ENCODE results near the gene HPGDS. TPM values are rescaled to one million over a fixed set of nuclear protein-coding genes. Genes with fewer than 3 reads are reported as not detected.

The HPGDS gene
- polyA plus RNA-seq, 1 of the 3 experiments (the other 2 are of a cell fraction) = not detected

- Histone ChIP-seq H3K4me1 (ENCODE audit: control insufficient read depth in 1 of 2, insufficient read depth in 2 of 2, low read depth in 1 of 2, low read length in 1 of 2) (no peaks in the 10 kb centered on the region), H2AFZ (ENCODE audit: low read depth) (no peak overlapping the region), H3K27me3 (ENCODE audit: insufficient read depth) (no peaks in the 10 kb centered on the region), H3K9ac (no peak overlapping the region), H3K9me3 (no peaks in the 10 kb centered on the region), H3K4me2 (no peak overlapping the region), H3K79me2 (ENCODE audit: insufficient read depth) (no peaks in the 10 kb centered on the region), H3K27ac (ENCODE audit: low read depth in 2 of 2, low read length in 1 of 2) (no peak overlapping the region), H3F3A (replicated peaks; ENCODE audit: insufficient read depth) (no peaks in the 10 kb centered on the region), H3K36me3 (replicated peaks in 1 of 2; ENCODE audit: control insufficient read depth in 1 of 2, insufficient read depth in 2 of 2, low read length in 1 of 2) (no peaks in the 10 kb centered on the region), H3K4me3 (ENCODE audit: low read depth in 2 of 2, low read length in 1 of 2) (no peak overlapping the region), H4K20me1 (ENCODE audit: insufficient read depth) (no peaks in the 10 kb centered on the region), H3K9me2 (no peaks in the 10 kb centered on the region)
- CTCF ChIA-PET = no interaction called here
- TF ChIP-seq CHD2 (IDR thresholded peaks at IDR 0.05; ENCODE audit: low read length, partially characterized antibody) = no peak
- TF ChIP-seq RAD21 (IDR thresholded peaks at IDR 0.05; ENCODE audit: low read length) = no peak
- TF ChIP-seq ZBTB33 (IDR thresholded peaks at IDR 0.05; ENCODE audit: borderline replicate concordance, low read depth) = no peak
- TF ChIP-seq MXI1 (IDR thresholded peaks at IDR 0.05; ENCODE audit: low read depth, low read length) = no peak
- TF ChIP-seq RXRA (IDR thresholded peaks at IDR 0.05; ENCODE audit: borderline replicate concordance, low read depth) = no peak
- TF ChIP-seq SIN3A (IDR thresholded peaks at IDR 0.05; ENCODE audit: borderline replicate concordance, low read depth, low read length) = no peak
- no peak for TF ChIP-seq FOXJ3 (CRISPR knock-in tag; IDR thresholded peaks at IDR 0.05)
- no peak for TF ChIP-seq GATA2 (CRISPR knock-in tag; IDR thresholded peaks at IDR 0.05)
- TF ChIP-seq, protein P1, sequence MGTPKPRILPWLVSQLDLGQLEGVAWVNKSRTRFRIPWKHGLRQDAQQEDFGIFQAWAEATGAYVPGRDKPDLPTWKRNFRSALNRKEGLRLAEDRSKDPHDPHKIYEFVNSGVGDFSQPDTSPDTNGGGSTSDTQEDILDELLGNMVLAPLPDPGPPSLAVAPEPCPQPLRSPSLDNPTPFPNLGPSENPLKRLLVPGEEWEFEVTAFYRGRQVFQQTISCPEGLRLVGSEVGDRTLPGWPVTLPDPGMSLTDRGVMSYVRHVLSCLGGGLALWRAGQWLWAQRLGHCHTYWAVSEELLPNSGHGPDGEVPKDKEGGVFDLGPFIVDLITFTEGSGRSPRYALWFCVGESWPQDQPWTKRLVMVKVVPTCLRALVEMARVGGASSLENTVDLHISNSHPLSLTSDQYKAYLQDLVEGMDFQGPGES (IDR thresholded peaks at IDR 0.05; ENCODE audit: low read depth, low read length) = no peak
- TF ChIP-seq, protein P2, sequence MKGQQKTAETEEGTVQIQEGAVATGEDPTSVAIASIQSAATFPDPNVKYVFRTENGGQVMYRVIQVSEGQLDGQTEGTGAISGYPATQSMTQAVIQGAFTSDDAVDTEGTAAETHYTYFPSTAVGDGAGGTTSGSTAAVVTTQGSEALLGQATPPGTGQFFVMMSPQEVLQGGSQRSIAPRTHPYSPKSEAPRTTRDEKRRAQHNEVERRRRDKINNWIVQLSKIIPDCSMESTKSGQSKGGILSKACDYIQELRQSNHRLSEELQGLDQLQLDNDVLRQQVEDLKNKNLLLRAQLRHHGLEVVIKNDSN (IDR thresholded peaks at IDR 0.05; ENCODE audit: borderline replicate concordance, low read depth) = no peak
- TF ChIP-seq GABPA (IDR thresholded peaks at IDR 0.05; ENCODE audit: low read depth) = no peak
- POLR2A ChIA-PET = no interaction called here
- WGBS (ENCODE audit: low lambda C conversion rate) = 60% methylated on average over 3 of the region's 3 CpGs
- no peak for DNase-seq
These were observed 7.7 kb downstream of the HPGDS start for GRCh38 chr4:94334962-94335361.

- Histone ChIP-seq H4K20me1 (ENCODE audit: insufficient read depth) (no peaks in the 10 kb centered on the region), H3F3A (replicated peaks; ENCODE audit: insufficient read depth) (no peaks in the 10 kb centered on the region), H3K9me3 (no peaks in the 10 kb centered on the region), H3K9ac (no peak overlapping the region), H3K4me1 (ENCODE audit: control insufficient read depth in 1 of 2, insufficient read depth in 2 of 2, low read depth in 1 of 2, low read length in 1 of 2) (no peaks in the 10 kb centered on the region), H3K79me2 (ENCODE audit: insufficient read depth) (no peaks in the 10 kb centered on the region), H3K36me3 (replicated peaks in 1 of 2; ENCODE audit: control insufficient read depth in 1 of 2, insufficient read depth in 2 of 2, low read length in 1 of 2) (no peaks in the 10 kb centered on the region), H2AFZ (ENCODE audit: low read depth) (no peak overlapping the region), H3K9me2 (no peaks in the 10 kb centered on the region), H3K4me2 (no peak overlapping the region), H3K27ac (ENCODE audit: low read depth in 2 of 2, low read length in 1 of 2) (no peak overlapping the region), H3K4me3 (ENCODE audit: low read depth in 2 of 2, low read length in 1 of 2) (no peak overlapping the region), H3K27me3 (ENCODE audit: insufficient read depth) (no peaks in the 10 kb centered on the region)
- no peak for DNase-seq
- ChIA-PET CTCF (interaction anchor here (0.7 to 3.2 kb wide), 3 partner anchors 9 to 55 kb away, joined by 3 to 11 read pairs (median 3); partner anchors contain the start of gene HPGDS), POLR2A (no interaction called here)
- TF ChIP-seq RFX5 (IDR thresholded peaks at IDR 0.05; ENCODE audit: low read length) = no peak
- TF ChIP-seq YY1 (IDR thresholded peaks at IDR 0.05; ENCODE audit: low read depth) = no peak
- TF ChIP-seq FOSL2 (IDR thresholded peaks at IDR 0.05; ENCODE audit: borderline replicate concordance, low read depth) = no peak
- TF ChIP-seq RAD21 (IDR thresholded peaks at IDR 0.05; ENCODE audit: low read length) = no peak
- TF ChIP-seq MEF2A (IDR thresholded peaks at IDR 0.05; ENCODE audit: borderline replicate concordance, low read depth) = no peak
- TF ChIP-seq CHD2 (IDR thresholded peaks at IDR 0.05; ENCODE audit: low read length, partially characterized antibody) = no peak
- no peak for TF ChIP-seq NFIC (IDR thresholded peaks at IDR 0.05; ENCODE audit: borderline replicate concordance)
- no peak for TF ChIP-seq MAX (IDR thresholded peaks at IDR 0.05; ENCODE audit: low read depth)
- no peak for TF ChIP-seq GABPA (IDR thresholded peaks at IDR 0.05; ENCODE audit: low read depth)
- TF ChIP-seq MXI1 (IDR thresholded peaks at IDR 0.05; ENCODE audit: low read depth, low read length) = no peak
- WGBS (ENCODE audit: low lambda C conversion rate) = 62% methylated on average over 2 of the region's 2 CpGs
These were observed 8.2 kb downstream of the HPGDS start for GRCh38 chr4:94334476-94334875.

All from SK-N-SH (cell line).